ENCODE results near the gene COG5.

The COG5 gene

DNA sequence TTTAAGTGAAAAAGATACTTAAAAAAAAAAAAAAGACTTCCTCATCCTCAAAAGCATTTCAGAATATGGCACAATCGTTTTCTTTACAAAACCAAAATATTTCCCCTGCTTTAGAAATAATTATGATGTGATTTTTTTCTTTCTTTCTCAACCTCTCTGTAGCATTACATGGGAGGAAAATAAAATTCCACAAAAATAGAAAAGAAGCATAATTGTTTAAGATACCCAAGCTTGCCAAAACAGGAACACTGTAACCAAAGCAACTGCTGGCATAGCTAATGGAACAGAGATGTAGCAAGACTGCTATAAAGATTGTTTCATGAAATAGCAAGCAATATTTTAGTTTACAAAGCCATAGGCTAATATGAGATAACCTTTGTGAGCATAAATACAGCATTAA is 169.4 kb downstream of the COG5 start:
- peak; percentile 67 for DNase-seq (ENCODE audit: low read depth)

DNA sequence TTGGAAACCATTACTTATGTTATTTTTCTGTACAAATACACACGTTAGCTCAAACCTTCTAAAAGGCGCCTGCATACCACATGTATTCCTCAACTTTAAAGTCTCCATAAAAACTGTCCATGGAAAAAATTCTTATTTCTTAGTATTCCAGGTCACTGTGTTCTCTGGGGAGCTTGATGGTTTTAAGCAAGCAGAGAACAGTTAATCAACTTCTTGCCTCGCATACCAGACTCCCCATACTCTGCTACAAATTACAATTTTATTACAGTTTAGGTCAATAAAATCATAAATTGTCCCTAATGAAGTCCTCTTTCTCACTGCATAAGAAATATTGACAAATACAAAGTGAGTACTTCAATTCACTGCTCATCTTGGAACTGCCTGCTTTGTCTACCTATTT is 170.9 kb downstream of the COG5 start:
- peak; percentile 25 for DNase-seq (ENCODE audit: low read depth)

DNA sequence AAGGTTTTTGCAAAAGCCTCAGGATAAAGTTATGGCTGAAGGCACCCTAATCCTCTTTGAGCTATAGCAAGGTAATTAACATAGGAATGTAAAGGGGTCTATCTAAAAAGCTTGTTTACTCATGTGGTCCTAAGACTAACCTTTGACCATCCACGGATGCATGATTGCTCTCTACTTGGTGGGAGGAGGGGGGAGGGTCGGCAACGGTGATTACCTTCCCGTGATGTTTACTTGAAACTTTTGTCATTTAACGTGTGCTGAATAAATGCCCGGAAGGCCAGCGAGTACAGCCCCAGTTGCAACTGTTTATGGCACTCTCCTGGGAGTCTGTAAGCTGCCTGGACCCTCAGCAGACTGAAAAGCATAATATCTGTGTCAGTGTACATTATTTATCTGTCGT is 172.8 kb downstream of the COG5 start:
- no peak for DNase-seq (ENCODE audit: low read depth)

DNA sequence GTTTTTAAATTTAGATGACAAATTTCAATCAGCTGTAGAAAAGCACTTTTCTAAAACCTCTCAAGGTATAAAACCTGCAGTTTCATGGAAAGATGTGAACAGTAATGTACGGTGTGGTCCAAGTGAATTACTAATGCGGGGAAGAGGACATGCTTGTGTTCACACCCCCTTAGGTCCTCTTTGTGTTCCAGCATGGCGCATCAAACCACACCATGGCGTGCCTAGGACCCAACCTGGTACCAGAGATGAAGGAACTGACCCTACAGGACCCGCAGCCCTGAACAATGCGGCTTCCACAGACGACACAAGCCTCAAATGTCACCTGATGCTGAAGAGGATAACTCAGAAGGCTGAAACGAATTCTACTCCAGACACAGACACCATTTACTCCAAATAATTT is 175.1 kb downstream of the COG5 start:
- DNase-seq (ENCODE audit: low read depth) = no peak

DNA sequence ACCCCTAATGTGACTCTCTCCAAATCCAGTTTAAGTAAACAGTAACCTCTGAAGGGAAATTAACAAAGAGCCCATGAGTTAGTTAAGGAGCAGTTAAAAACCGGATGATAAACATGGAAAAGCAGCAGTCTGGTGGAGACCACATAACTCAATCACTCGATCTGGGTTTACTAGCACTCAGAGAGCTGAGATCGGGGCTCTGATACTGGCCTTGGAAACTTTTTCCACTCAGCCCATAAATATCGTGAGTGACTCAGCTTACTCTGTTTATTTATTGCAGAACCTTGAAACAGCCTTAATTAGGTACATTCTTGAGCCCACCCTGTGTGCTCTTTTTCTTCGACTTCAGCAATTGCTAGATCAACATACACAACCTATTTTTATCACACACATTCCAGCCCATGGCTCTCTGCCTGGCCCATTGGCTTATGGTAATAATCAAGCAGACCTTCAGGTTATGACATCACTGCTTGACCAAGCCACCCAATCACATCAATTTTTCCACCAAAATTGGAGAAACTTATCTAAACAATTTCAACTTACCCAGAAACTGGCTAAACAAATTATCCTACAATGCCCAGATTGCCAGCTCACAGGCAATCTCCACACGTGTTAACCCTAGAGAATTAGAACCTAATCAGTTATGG is 176.0 kb downstream of the COG5 start:
- peak; percentile 99 for DNase-seq (ENCODE audit: low read depth)

DNA sequence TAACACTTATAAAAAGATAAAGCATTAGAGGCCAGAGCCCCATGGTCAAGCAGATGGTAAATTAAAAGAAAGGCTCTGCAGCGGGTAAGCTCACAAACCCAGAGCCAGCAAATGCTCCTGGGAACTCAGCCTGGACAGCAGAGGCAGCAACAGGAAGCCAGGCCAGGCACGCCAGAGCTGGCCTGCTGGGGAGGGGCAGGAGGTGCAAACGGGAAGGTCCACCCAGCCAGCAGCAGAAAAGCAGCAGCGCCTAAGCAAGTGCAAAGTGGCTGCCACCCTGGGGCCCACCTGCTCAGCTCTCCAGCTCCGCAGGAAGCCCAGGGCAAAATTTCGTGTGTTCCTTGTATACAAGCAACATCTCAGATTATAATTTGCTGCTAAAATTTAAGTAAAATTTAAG is 176.6 kb downstream of the COG5 start:
- DNase-seq (ENCODE audit: low read depth) = peak; percentile 80

DNA sequence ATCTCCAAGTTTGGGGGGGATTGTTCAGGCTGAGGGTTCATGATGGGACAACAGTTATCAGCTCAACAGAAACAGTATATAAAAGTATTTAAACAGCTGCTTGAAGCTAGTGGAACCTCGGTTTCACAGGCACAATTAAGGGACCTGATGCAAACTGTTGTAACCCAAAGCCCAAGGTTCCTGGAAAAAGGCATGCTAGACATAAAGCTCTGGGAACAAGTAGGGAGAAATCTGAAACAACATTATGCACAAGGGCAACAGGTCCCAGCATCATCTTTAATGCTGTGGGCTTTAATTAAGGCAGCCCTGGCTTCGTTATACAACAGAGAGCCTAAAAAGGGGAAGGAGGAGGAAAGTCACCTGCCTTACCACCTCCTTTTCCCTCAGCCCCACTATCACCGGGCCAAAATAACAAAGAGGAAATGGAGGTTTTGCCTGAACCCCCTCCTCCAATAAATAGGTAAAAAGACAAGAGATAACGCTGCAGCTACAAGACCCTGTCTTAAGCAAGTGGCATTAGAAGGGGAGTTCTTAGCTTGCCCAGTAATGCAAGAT is 177.1 kb downstream of the COG5 start:
- peak; percentile 30 for DNase-seq (ENCODE audit: low read depth)

DNA sequence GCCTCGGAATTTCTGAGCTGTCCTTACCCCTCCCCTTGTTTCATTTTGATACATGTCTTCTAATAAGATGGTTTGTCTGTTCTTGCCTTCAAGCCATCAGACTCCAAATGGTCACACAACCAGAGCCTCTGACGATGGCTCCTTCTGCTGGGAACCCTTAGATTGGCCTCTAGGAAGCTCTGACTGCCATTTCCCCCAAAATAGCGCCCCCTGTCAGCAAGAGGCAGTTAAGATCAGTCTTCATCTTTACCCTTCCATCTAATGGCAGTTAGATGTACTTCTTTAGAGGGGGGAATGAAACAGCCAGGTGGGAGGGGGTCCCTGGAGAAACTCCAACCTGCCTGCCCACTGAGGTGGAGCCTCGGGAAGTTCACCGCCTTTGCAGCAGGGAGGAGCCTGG is 179.7 kb downstream of the COG5 start:
- no peak for DNase-seq (ENCODE audit: low read depth)

DNA sequence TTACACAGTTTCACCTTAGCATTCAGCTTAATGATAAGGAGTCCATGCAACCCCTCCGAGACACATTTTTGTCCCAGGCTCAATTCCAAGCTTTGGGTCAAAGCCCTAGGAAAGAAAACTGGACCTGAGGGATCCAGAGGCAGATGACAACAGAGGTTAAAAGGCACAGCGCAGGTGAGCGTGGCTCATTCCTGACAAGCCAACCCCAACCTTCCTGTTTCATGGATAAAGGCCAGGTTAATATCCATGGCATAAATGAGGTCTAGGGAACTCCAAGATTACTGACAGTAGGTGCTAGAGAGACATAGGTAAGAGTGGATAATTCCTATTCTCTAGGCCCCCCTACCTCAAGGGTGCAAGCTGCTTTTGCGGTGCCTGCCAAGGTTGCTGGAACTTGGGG is 180.5 kb downstream of the COG5 start:
- DNase-seq (ENCODE audit: low read depth) = no peak

DNA sequence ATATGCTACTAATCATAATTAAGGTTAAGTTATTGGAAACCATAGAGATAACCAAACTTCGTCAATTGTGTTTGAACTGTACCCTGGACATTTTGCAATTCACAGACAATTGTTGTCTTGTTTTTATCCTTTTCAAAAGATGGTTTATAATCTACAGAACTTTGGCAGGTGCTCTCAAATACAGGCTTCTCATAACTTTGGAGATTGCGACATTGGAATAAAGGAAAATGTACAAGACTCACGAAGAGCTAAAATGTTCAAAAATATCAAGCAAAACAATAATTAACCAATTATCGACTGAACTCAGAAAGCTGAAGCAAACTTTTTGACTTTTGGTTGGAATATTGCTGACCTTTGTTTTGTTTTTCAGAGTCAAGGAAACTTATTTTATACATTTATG is 182.3 kb downstream of the COG5 start:
- DNase-seq (ENCODE audit: low read depth) = no peak

DNA sequence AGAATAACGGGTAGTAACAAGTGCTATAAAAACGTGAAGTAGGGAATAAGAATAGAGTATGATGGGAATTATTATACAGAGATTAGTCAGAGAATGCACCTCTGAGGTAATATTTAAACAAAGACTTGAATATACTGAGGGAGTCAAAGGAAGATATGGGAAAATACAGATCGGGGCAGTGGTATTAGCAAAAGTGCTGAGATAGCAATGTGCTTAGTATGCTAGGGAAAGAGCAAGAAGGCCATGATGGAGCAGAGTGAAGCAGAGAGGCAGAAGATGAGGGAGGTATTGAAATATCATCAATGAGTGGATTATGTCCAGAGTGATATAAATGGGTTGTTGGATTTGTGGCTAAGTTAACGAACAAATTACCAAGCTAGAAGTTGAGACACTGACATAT is 190.4 kb downstream of the COG5 start:
- no peak for DNase-seq (ENCODE audit: low read depth)

DNA sequence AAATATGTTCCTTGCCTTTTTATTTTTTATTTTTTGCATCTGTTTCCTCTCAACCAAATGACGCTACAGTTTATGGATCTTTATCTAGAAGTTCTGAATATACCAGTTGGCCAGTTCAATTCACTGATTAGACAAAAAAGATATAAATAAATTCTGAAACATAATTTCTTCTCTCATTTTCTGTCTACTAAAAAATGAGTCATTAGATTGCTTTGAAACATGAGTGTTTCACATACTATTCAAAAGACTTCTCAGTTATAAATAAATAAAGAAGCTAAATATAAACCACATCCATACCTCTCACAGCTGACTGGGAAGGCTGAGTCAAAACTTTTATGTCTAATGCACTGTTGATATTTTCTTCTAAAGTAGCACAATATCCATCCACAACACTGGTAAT is 191.4 kb downstream of the COG5 start:
- DNase-seq (ENCODE audit: low read depth) = peak; percentile 80

DNA sequence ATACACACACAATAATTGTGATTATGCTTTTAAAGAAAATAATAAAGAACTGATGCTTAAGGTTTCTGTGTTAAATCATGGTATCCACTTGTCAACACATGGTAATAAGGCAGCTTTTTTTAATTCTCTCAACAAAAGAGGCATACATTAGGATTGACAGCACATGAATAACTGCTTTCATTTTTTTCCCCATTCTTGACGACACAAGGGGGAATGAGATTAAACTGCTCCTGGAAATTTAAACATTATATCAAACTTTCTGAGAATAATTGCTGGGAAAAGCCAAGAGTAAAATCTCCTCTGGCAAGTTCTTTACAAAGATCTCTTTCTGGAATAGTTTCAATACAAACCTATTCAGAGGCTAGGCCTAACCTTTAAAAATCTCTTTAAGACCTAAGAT is 192.9 kb downstream of the COG5 start:
- no peak for DNase-seq (ENCODE audit: low read depth)

DNA sequence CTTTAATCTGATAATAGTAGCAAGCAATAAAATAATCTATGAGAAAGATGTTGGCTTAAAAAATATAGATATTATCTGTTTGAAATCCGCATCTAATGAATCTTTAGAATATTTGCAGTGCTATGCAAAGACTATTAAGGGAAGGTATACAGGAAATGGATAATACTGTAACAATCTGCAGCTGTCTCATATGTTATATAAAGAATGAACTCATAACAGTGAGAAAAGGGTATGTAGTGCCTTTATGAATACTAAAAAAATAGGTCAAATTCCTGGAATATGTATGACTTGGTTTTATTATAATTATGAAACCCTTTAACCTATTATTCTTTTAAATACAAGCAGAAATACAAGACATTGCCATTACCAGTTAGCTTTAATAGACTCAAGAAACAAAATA is 198.9 kb downstream of the COG5 start:
- DNase-seq (ENCODE audit: low read depth) = peak; percentile 19

DNA sequence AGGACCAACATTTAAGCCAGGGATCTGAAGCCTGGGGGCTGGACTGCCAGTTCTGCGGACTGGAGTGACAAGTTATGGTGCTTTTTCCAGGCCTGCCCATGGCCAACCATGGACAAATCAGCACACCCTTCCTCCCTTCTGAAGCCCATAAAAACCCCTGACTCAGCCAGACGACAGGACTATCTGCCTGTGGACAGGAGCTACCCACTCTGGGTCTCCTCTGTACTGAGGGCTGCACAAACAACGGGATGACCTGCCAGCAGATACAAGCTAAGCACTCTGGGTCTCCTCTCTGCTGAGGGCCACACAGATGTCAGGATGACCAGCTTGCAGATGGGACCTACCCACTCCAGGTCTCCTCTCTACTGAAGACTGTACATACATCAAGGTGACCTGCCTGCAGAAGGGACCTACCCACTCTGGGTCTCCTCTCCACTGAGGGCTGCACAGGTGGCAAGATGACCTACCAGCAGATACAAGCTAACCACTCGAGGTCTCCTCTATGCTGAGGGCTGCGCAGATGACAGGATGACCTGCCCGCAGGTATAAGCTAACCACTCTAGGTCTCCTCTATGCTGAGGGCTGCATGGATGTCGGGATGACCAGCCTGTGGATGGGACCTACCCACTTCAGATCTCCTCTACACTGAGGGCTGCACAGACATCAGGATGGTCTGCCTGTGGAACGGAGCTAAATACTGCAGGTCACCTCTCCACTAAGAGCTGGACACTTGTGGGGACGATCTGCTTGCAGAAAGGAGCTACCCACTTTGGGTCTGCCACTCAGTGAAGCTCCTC is 204.0 kb downstream of the COG5 start:
- DNase-seq (ENCODE audit: low read depth) = no peak

DNA sequence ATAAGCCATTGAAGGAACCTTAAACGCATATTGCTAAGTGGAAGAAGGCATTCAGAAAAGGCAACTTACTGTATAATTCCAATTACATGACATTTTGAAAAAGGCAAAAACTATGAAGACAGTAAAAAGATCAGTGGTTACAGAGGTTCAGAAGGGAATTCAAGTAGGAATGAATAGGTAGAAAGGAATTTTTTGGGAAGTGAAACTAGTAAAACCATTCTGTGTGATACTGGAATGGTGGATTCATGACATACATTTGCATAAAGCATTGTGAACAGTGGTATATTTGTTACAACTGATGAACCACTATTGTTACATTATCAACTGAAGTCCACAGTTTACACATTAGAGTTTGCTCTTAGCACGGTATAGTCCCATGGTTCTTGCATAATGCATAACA is 208.1 kb downstream of the COG5 start:
- DNase-seq (ENCODE audit: low read depth) = peak; percentile 72

DNA sequence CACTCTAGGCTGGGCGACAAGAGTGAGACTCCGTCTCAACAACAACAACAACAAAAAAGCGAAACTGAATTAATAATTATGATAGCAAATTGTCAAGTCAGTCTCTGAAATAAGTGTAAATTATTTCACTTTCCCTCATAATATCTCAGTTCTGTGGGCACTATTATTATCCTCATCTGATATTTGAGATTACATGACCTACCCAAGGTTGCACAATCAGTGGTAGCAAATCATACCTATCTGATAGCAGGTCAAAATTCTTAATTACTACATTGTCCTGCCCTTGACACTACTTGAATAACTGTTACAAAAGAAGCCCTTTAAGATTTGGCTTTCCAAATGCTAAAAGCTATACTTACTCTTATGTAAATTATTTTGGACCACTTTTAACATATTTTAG is 209.1 kb downstream of the COG5 start:
- no peak for DNase-seq (ENCODE audit: low read depth)

DNA sequence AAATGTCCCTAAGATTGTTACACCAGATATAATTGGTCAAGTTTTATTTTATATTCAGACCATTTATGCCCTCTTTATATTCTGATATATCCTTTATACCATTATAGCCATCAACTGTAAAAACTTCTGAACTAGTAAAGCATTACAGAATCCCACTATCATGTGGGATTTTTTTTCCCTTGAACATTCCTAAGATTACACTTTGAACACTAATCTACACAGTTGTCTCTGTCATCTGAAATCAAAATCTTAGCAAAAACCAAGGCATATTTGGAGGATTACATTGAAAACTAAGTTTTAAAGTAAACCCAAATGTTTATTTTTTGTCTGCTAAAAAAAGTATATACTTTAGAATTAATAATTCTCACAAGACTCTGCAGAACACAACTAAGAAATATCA is 210.0 kb downstream of the COG5 start:
- DNase-seq (ENCODE audit: low read depth) = peak; percentile 63

DNA sequence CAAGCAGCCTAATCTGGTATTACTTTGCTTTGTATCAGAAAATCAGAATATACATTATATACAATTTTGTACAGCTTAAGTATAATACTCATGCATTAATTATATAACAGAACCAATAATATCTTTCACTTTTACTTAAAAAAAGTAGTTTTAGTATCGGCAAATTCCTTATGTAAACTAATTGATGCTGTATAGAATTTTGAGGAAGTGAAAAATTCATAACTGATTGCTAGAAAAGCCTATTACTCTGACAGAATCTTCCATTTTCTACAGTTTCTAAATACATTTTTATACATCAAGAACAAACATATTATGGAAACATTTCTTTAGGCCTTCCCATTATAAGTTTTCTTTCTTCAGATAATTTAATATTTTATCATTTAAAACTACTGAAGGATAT is 217.8 kb downstream of the COG5 start:
- no peak for DNase-seq (ENCODE audit: low read depth)

DNA sequence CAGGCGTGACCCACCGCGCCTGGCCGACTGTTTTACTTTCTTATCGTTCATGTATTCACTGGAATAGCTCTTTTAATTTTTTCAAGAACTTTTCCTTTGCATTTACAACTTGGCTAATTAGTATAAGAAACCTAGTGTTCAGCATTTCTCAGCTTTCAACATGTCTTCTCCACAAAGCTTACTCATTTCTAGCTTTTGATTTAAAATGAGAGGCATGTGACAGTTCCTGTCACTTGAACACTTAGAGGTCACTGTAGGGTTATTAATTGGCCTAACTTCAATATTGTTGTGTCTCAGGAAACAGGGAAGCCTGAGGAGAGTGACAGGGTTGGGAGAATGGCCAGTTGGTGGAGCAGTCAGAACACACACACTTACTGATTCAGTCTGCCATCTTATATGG is 218.9 kb downstream of the COG5 start:
- DNase-seq (ENCODE audit: low read depth) = no peak

DNA sequence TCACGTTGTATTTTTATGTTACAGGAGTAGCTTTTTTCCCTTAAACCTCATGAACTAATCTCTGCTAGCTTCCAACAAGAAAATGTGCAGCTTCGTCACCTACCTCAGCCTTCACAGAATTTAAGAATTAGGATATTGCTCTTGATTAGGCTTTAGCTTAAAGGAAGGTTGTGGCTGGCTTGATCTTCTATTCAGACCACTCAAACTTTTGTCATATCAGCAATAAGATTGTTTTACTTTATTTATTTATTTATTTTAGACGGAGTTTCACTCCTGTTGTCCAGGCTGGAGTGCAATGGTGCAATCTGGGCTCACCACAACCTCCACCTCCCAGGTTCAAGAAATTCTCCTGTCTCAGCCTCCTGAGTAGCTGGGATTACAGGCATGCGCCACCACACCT is 219.4 kb downstream of the COG5 start:
- DNase-seq (ENCODE audit: low read depth) = no peak

DNA sequence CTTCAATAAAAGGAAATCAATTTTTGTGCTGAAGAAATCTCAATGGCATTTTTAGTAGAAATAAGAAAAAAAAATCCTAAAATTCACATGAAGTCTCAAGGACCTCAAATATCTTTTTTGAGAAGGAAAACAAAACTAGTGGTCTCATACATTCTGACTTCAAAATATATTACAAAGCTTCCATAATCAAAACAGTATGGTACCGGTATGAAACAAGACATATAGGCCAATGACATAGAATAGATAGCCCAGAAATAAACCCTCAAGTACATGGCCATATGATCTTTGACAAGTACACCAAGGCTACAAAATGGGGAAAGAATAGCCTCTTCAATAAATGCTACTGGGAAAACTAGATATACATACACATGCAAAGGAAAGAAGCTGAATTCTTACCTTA is 225.6 kb downstream of the COG5 start:
- DNase-seq (ENCODE audit: low read depth) = no peak

DNA sequence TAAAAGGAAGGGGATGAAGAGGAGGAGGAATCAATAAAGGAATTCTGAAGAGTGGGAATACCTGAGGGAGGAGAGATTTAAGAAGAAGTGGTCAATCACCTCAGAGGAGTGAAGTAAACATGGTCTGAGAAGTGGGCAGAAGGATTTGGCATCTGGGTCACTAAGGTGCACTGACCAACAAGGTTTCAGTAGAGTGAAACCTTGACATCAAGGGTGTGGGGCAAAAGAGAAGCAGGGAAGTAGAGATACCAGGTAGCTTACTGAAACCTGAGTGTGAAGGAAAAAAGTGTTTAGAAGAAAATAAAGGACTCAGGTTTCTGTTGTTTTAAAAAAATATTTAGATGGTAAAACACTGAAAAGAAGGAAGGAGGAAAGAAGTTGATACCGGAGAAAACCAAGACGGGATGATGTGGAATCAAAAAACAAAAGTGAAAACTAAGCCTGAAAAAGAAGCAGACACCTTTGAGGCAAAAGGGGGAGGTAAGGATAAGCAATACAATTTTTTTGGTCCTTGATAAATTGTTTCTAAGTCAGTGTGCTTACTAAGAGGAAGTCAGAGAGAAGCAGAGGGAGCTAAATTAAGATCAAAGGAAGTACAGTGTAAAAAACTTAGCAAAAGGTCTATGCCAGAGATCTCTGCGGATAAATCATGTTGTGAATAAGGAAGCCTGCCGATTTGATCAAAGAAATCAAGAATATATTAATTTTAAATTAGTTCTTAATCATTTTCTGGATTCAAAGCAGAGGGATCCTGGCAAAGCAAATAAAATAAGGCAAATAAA is 231.0 kb downstream of the COG5 start:
- no peak for DNase-seq (ENCODE audit: low read depth)

All from EH (cell line).